Left renal cortex interstitium (tissue), 4 donors: Measurements from ENCODE around the gene DDTL. TPM values are rescaled to one million over a fixed set of nuclear protein-coding genes. Genes with fewer than 3 reads are reported as not detected.
"Not testable (repeated sequence)": the region's sequence is repeated elsewhere in the genome, so short reads cannot be mapped to it uniquely, and the experiment has no call there.

Experiments
- DNase-seq, 4 donors: peaks; one replicate each; pipeline ENCODE4 v3.0.0-alpha.2; 2013; ENCODE audit warnings: low read depth in 4 of 4, low spot score in 2 of 4, missing footprints in 1 of 4
- polyA plus RNA-seq, 4 donors: library from polyadenylated mRNA; unstranded; fragments of 120-200 nt; gene quantifications; one replicate each; pipeline ENCODE4 v1.2.1, GENCODE V29; 2013; ENCODE audit not compliant: insufficient read length in 4 of 4

DDTL gene
- polyA plus RNA-seq, 4 donors = 5.8 to 13.6 (median 6.7) TPM

DNA sequence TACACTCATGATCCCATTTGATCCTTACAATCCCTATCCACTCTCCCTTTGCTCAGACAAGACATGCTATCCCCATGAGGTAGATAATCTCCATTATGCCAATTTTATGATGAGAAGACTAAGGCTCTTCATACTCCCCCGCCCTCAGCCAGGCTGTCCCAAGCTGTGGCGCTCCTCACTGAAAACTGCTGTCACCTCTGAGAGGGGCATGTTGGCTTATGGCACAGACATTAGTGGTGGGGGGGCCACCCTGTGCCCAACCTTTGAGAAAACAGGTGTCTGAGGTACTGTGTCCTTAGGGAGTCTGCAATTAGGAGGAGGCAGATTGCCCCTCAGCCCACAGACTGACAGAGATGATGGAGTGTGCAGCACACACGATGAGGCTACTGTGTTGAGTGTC lies 2.4 kb downstream of the DDTL start:
- no peak for DNase-seq

DNA sequence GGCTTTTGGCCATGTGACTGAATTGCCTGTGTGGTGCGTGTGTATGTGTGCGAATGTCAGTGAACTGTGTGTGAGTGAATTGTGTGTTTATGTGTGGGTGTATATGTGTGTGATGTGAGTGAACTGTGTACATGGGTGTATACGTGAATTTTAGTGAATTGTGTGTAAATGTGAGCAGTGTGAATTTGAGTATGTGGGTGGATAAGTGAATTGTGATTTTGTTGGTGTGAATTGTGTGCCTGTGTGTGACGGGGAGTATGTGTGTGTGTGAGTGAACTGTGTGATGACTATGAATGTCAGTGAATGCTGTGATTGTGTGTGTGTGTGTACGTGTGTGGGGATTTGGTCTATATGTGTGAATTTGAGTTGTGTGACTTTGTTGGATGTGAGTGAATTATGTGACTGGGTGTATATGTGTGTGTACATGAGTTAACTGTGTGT lies 3.5 kb downstream of the DDTL start:
- DNase-seq = no peak

GRCh38 chr22:23970816-23971486 lies 4.3 kb downstream of the DDTL start:
- DNase-seq = no peak

- DNase-seq = not testable (repeated sequence)
Measured at GRCh38 chr22:23971927-23972326, 5.2 kb downstream of the DDTL start.

- DNase-seq = not testable (repeated sequence)
Measured at GRCh38 chr22:23974345-23974744, 7.7 kb downstream of the DDTL start, which contains the start of gene DDT. Gene DDT, minus strand, starts transcription at chr22:23974441. Its CDS starts 27 bp downstream, at chr22:23974414.

GRCh38 chr22:23974836-23975352 lies 8.2 kb downstream of the DDTL start:
- not testable (repeated sequence) for DNase-seq

GRCh38 chr22:23977304-23977703 lies 10.6 kb downstream of the DDTL start:
- DNase-seq = not testable (repeated sequence)

DNA sequence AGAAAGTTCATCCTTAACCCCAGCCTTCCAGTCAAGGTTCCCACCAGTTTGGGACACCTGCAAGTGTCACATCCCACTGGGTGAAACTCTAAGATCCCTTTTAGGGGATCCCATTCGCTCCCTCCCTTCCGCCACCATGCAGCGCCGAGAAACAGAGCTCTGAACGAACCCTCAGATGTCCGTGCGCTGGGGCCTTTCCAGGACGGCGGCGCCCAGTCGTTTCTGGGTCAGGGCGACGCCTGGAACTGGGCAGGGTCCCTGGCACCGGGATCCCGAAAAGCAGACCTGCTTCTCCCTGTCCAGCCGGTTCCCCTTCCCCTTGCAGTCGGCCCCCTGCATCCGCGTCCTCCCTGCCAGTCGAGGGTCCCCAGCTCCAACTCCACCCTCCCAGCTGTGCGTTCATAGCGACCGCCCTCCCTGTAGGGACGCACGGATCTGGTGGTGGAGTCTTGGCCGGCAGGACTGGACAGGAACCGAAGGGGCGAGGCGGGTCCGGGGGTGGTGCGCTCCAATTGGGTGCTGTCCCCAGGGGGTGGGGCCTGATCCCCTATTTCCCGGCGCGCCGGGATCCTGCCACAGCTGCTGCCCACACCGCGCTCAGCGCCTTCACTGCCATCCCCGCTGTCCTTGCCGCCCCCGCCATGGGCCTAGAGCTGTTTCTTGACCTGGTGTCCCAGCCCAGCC lies 13.0 kb downstream of the DDTL start, which contains the start of gene GSTT2:
Gene GSTT2 (plus strand): TSS at position 578 of the 684 bp plus-strand sequence.
- not testable (repeated sequence) for DNase-seq

GRCh38 chr22:23980567-23980966 lies 13.9 kb downstream of the DDTL start:
- not testable (repeated sequence) for DNase-seq

GRCh38 chr22:23984430-23984829 lies 17.7 kb downstream of the DDTL start:
- DNase-seq = peak in 1 of 4 donors; percentile 28

GRCh38 chr22:23986089-23986488 lies 19.4 kb downstream of the DDTL start:
- not testable (repeated sequence) for DNase-seq

DNA sequence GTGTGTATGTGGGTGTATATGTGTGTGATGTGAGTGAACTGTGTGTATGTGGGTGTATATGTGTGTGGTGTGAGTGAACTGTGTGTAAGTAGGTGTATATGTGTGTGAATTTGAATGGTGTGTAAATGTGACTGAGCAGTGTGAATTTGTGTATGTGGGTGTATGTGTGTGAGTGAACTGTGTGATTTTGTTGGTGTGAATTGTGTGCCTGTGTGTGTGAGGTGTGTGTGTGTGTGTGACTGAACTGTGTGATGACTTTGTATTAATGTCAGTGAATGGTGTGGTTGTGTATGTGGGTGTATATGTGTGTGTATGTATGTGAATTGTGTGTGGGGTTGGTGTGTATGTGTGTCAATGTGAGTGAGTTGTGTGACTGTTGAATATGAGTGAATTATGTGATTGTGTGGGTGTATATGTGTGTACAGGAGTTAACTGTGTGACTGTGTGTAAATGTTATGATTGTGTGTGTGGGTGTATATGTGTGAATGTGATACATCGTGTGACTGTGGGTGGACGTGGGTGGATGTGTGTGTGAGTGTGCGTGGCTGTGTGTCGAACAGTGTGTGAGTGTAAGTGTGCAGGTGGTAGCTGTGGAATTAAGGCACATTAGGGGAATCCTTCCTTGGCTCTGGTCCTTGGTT lies 20.0 kb downstream of the DDTL start:
- DNase-seq = not testable (repeated sequence)

DNA sequence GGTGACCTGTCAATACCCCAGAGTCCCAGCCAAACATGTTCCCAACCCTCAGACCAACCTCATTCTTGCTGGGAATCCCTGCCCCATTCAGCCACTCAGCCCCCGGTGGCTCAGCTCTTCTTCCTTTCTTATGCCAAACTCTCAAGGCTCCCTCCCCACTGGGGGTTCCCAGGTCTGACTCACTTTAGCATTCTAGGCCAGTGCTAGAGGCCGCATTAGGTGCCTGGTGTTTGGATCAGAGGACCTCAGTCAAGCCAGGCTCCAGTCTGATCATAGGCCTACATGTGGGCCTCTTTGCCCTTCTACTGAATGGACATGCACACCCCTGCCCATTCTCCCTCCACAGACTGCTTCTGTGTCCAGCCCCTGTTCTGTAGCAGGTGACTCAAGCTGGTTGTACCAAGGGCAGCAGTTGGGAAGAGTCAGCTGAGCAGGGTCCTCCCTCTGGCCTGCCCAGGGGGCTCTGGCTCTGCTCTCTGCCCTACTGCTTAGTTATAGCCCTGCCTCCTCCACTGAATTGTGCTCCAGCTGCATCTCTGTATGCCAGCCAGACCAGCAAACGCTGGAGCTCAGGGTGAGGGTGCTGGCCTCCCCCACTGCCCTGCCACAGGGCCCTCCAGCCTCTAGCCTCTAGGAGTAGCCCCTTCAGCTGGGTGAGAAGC lies 23.0 kb downstream of the DDTL start:
- DNase-seq = not testable (repeated sequence)

GRCh38 chr22:23993080-23993479 lies 26.4 kb downstream of the DDTL start:
- DNase-seq = not testable (repeated sequence)

- not testable (repeated sequence) for DNase-seq
Measured at GRCh38 chr22:23993581-23994177, 27.0 kb downstream of the DDTL start.

DNA sequence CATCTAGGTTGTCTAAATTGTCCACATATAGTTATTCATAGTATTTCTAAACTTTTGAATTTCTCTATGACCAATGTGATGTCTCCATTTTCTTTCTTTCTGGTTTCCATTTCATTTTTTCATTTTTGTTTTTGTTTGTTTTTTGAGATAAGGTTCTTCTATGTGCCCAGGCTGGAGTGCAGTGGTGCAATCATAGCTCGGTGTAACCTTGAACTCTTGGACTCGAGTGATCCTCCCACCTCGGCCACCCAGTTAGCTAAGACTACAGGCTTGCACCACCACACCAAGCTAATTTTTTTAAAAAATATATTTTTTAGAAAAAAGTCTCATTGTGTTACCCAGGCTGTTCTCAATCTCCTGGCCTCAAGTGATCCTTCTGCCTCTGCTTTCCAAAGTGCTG lies 30.4 kb downstream of the DDTL start:
- DNase-seq = no peak

- DNase-seq = not testable (repeated sequence)
Measured at GRCh38 chr22:23999779-24000178, 33.1 kb downstream of the DDTL start.

GRCh38 chr22:24001314-24001713 lies 34.6 kb downstream of the DDTL start:
- DNase-seq = no peak

- no peak for DNase-seq
Measured at GRCh38 chr22:24002272-24002671, 35.6 kb downstream of the DDTL start.

DNA sequence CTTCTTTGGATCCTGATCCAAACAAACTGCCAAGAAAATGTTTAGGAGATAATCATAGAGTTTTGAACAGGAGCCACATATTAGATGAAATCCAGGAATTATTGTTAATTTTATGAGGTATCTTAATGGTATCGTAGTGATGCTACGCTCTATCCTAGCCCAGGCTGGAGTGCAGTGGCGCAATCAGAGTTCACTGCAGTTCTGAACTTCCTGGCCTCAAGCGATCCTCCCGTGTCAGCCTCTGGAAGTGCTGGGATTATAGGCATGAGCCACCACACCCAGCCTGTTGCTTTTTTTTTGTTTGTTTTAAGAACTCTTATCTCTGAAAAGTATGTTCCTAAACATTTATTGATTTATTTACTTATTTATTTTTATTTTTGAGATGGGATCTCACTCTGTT lies 36.2 kb downstream of the DDTL start:
- DNase-seq = no peak
